ENCODE results near the gene TMEM97.

TMEM97 gene

GRCh38 chr17:28365487-28365886 is 46.5 kb downstream of the TMEM97 start:
- no peak for DNase-seq (ENCODE audit: low read depth)

GRCh38 chr17:28366605-28367004 is 47.6 kb downstream of the TMEM97 start:
- no peak for DNase-seq (ENCODE audit: low read depth)

- DNase-seq (ENCODE audit: low read depth): no peak
Measured at GRCh38 chr17:28367641-28368305, 48.8 kb downstream of the TMEM97 start.

- no peak for DNase-seq (ENCODE audit: low read depth)
Measured at GRCh38 chr17:28368306-28368831, 49.4 kb downstream of the TMEM97 start.

- no peak for DNase-seq (ENCODE audit: low read depth)
Measured at GRCh38 chr17:28368915-28369683, 50.1 kb downstream of the TMEM97 start.

GRCh38 chr17:28369684-28370034 is 50.7 kb downstream of the TMEM97 start:
- DNase-seq (ENCODE audit: low read depth): no peak

GRCh38 chr17:28370035-28370743 is 51.2 kb downstream of the TMEM97 start, which contains the start of gene VTN:
Gene VTN (minus strand): TSS chr17:28370307. CDS start chr17:28370203, 104 bp downstream.
- no peak for DNase-seq (ENCODE audit: low read depth)

- no peak for DNase-seq (ENCODE audit: low read depth)
Measured at GRCh38 chr17:28370744-28371103, 51.7 kb downstream of the TMEM97 start.

GRCh38 chr17:28371245-28372202 is 52.5 kb downstream of the TMEM97 start, which contains the start of gene SARM1:
Gene SARM1 (plus strand): TSS chr17:28371694. CDS start chr17:28372033, 339 bp downstream.
- DNase-seq (ENCODE audit: low read depth): peak; percentile 86

GRCh38 chr17:28372203-28372944 is 53.4 kb downstream of the TMEM97 start:
- DNase-seq (ENCODE audit: low read depth): peak; percentile 37

GRCh38 chr17:28372945-28373274 is 53.9 kb downstream of the TMEM97 start:
- no peak for DNase-seq (ENCODE audit: low read depth)
